Panc1 (cell line): ENCODE results near the gene CHIC2.

ENCODE experiments used
- POLR2AphosphoS5 ChIP-seq: IDR thresholded peaks from 2 replicates; pipeline ENCODE4 v1.6.1; 2012; ENCODE audit warnings: mild to moderate bottlenecking, low read depth, low read length, moderate library complexity
- TF ChIP-seq, protein P1 (sequence below): fragments of 450-650 bp; IDR thresholded peaks from 2 replicates; pipeline ENCODE4 v1.5.1; 2017; ENCODE audit warnings: mild to moderate bottlenecking

GRCh38 chr4:53991821-53992220 is 72.6 kb downstream of the CHIC2 start:
- TF ChIP-seq, protein P1, sequence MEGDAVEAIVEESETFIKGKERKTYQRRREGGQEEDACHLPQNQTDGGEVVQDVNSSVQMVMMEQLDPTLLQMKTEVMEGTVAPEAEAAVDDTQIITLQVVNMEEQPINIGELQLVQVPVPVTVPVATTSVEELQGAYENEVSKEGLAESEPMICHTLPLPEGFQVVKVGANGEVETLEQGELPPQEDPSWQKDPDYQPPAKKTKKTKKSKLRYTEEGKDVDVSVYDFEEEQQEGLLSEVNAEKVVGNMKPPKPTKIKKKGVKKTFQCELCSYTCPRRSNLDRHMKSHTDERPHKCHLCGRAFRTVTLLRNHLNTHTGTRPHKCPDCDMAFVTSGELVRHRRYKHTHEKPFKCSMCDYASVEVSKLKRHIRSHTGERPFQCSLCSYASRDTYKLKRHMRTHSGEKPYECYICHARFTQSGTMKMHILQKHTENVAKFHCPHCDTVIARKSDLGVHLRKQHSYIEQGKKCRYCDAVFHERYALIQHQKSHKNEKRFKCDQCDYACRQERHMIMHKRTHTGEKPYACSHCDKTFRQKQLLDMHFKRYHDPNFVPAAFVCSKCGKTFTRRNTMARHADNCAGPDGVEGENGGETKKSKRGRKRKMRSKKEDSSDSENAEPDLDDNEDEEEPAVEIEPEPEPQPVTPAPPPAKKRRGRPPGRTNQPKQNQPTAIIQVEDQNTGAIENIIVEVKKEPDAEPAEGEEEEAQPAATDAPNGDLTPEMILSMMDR = no peak
- TF ChIP-seq POLR2AphosphoS5 = no peak
